Kidney (tissue), 14 donors: Measurements from ENCODE around the gene RNPS1. TPM values are rescaled to one million over a fixed set of nuclear protein-coding genes. Genes with fewer than 3 reads are reported as not detected.

Experiments used
- DNase-seq, 5 donors: peaks; one replicate each; pipeline ENCODE4 v3.0.0-alpha.2; 2013 to 2020
- FAIRE-seq: peaks from 2 replicates; lab custom pipeline; 2012; peaks lifted over from hg19 to GRCh38; lab: Jason Lieb, UNC
- H3K27ac ChIP-seq, 2 donors: one replicate each; pipeline ENCODE4 v1.7.0; 2013; ENCODE audit warnings: low read depth in 2 of 2, low read length in 2 of 2, inconsistent platforms in 1 of 2
- H3K27me3 ChIP-seq: one replicate; pipeline ENCODE4 v1.7.1; 2013; ENCODE audit warnings: low read length, inconsistent platforms; ENCODE audit not compliant: control insufficient read depth, insufficient read depth
- H3K36me3 ChIP-seq, 3 donors: one replicate each; pipeline versions ENCODE4 v1.7.0 to v1.7.1; 2013; ENCODE audit warnings: low read length in 3 of 3, control low read depth in 1 of 3, inconsistent platforms in 1 of 3; ENCODE audit not compliant: insufficient read depth in 3 of 3, control insufficient read depth in 2 of 3
- H3K4me1 ChIP-seq, 3 donors: one replicate each; pipeline versions ENCODE4 v1.7.0 to v1.7.1; 2013; ENCODE audit warnings: low read length in 3 of 3, inconsistent platforms in 1 of 3, low read depth in 1 of 3; ENCODE audit not compliant: control insufficient read depth in 2 of 3, insufficient read depth in 2 of 3
- H3K4me3 ChIP-seq, 3 donors: one replicate each; pipeline versions ENCODE4 v1.7.0 to v1.8.1; 2013; ENCODE audit warnings: low read length in 3 of 3, control low read depth in 1 of 3, inconsistent platforms in 1 of 3
- H3K9ac ChIP-seq, 3 donors: one replicate each; pipeline versions ENCODE4 v1.7.0 to v1.7.1; 2013; ENCODE audit warnings: low read length in 3 of 3, control low read depth in 1 of 3, inconsistent platforms in 1 of 3
- H3K9me3 ChIP-seq, 3 donors: one replicate each; pipeline versions ENCODE4 v1.7.0 to v1.7.1; 2013; ENCODE audit warnings: low read length in 3 of 3, control low read depth in 1 of 3, inconsistent platforms in 1 of 3; ENCODE audit not compliant: control insufficient read depth in 2 of 3, insufficient read depth in 1 of 3
- intact Hi-C: fragments of 100-400 bp; cut with DNase I; formaldehyde crosslinking; loops from one replicate; pipeline ENCODE4 v1.11.1; 2022
- polyA plus RNA-seq: library from polyadenylated mRNA; stranded (reverse); fragments of 350-450 nt; fragmentation: Illumina TruSeq; extraction: RNeasy Lipid Tissue Mini Kit (QIAGEN cat#74804); gene quantifications from one replicate; pipeline ENCODE4 v1.2.3, GENCODE V29; 2014; ENCODE audit warnings: low read depth, low replicate concordance; ENCODE audit not compliant: insufficient read depth
- total RNA-seq: library from RNA; stranded (reverse); fragmentation: NEBNext Ultra II Directional; extraction: Animal tissue kit (Norgen Biotek cat#: 25700); gene quantifications from one replicate; pipeline ENCODE4 v1.2.1, GENCODE V29; 2021
- TF ChIP-seq, protein P1 (sequence below): IDR thresholded peaks from 3 replicates; pipeline ENCODE4 v1.5.1; 2012; ENCODE audit warnings: mild to moderate bottlenecking, moderate library complexity, borderline replicate concordance; ENCODE audit not compliant: insufficient read depth; ENCODE audit errors: extremely low read depth
- donor health status: control.
- donor health status: control.
- donor health status: control.
- donor health status: control.
- donor health status: control.
- donor health status: DM: yes; HTN: yes; CAD: no.
- donor health status: Normal renal cell carcinoma (clear cell type).

The RNPS1 gene
- total and polyA plus RNA-seq, 2 donors from 2014 or later = 102 to 134 TPM

DNA sequence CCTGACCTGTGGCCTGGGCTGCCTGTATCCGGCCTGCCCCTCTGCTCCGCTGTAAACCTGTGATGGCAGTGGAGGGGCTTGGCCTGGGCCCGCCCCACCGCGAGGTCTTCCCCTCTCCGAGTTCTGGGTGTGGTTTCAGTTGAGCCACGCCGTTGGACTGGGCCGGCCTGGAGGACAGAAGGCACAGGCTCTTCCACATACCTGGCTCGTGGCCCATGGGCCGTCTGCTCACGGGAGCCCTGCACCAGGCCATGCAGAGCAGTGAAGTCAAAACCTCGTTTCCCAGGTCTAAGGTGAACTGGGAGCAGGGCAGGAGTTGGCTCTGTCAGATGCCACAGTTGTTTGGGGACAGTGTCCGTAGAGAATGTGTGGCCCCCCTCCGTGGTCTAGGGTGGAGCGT, 5.6 kb upstream of the RNPS1 start:
- TF ChIP-seq, protein P1, sequence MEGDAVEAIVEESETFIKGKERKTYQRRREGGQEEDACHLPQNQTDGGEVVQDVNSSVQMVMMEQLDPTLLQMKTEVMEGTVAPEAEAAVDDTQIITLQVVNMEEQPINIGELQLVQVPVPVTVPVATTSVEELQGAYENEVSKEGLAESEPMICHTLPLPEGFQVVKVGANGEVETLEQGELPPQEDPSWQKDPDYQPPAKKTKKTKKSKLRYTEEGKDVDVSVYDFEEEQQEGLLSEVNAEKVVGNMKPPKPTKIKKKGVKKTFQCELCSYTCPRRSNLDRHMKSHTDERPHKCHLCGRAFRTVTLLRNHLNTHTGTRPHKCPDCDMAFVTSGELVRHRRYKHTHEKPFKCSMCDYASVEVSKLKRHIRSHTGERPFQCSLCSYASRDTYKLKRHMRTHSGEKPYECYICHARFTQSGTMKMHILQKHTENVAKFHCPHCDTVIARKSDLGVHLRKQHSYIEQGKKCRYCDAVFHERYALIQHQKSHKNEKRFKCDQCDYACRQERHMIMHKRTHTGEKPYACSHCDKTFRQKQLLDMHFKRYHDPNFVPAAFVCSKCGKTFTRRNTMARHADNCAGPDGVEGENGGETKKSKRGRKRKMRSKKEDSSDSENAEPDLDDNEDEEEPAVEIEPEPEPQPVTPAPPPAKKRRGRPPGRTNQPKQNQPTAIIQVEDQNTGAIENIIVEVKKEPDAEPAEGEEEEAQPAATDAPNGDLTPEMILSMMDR = no peak
- Histone ChIP-seq H3K4me1 (peaks cover 0 to 7% (median 0%) of the 10 kb centered on the region in 3 donors), H3K9me3 (no peaks in the 10 kb centered on the region), H3K27me3 (no peaks in the 10 kb centered on the region), H3K4me3 (no peak overlapping the region), H3K27ac (no peak overlapping the region), H3K9ac (no peak overlapping the region), H3K36me3 (no peaks in the 10 kb centered on the region)
- FAIRE-seq (no peak), DNase-seq (no peak)
- intact Hi-C loops = no loop called here

DNA sequence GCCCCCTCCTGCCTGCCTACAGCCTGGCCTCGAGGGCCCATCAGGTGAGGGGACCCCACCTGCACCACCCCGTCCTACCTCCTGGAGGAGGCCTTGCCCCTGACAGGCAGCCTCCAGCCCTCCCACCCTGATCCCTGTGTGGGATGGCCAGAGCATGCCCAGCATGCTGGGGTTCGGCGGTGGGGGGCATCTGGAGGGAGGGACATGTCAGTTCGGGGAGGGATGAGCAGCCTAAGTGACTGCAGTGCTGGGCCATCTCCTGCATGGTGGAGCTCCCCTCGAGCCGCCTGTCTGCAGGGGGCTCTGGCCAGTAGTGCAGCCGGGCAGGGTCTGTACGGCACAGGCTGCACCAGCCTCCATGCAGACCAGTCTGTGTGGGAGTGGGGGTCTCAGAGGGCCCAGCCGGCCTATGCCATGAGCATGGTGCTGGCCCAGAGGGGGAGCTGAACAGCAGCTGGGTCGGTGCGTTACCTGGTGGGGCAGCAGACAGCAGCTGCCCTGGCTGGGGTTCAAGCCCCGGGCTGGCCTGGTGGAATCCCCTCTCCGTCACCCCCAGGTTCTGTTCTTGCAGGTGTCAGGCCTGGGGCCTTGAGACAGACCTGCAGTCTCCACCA, 4.0 kb upstream of the RNPS1 start:
- DNase-seq (no peak), FAIRE-seq (no peak)
- TF ChIP-seq, protein P1 = no peak
- no peak overlapping the region for H3K9ac ChIP-seq
- peaks cover 0 to 8% (median 0%) of the 10 kb centered on the region in 3 donors for H3K4me1 ChIP-seq
- no peak overlapping the region for H3K4me3 ChIP-seq
- H3K27me3 ChIP-seq = no peaks in the 10 kb centered on the region
- intact Hi-C loops = no loop called here
- H3K36me3 ChIP-seq = no peaks in the 10 kb centered on the region
- no peak overlapping the region for H3K27ac ChIP-seq
- no peaks in the 10 kb centered on the region for H3K9me3 ChIP-seq

DNA sequence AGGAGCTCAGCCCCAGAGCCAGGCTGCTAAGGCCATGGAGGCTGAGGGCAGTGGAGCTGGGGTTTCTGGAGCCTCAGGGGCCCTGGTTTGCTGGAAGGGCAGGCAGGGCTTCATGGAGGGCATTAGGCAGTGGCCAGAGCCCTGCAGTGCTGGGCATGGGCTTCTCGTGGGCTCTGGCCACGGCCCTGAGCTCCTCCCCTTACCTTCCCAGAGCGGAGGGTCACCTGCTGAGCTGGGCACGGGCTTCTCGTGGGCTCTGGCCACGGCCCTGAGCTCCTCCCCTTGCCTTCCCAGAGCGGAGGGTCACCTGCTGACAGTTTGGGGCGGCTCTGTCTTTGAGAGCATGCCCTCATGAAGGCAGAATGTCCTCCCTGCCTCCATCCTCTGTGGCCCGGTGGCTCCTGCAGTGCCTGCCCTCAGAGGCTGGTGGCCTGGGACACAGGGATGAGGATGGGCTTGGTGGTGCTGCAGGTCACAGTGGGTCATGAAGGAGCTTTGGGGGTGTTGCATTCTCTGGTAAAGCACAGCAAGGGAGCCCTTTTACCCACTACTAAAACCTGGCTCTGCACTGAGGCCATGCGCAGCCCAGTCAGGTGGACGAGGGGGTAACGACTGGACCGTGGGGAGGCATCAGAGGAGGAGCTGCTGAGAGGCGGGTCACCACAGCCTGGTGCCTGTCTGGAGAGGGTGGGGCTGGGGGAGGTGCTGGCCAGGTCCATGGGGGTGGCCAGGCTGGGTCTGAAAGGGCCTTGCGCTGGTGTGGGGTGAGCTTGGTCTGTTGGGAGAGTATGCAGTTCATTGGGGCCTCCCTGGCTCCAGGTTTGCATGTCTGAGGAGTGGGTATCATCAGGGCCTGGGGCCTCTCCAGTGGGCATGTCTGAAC, 2.9 kb upstream of the RNPS1 start:
- TF ChIP-seq, protein P1 = no peak
- Histone ChIP-seq H3K27me3 (no peaks in the 10 kb centered on the region), H3K36me3 (no peaks in the 10 kb centered on the region), H3K9ac (no peak overlapping the region), H3K4me1 (peaks cover 0 to 10% (median 3%) of the 10 kb centered on the region in 3 donors), H3K9me3 (no peaks in the 10 kb centered on the region), H3K27ac (no peak overlapping the region), H3K4me3 (no peak overlapping the region)
- DNase-seq (no peak), FAIRE-seq (no peak)
- intact Hi-C loops = no loop called here
